Measurements from ENCODE around the gene PMEPA1. TPM values are rescaled to one million over a fixed set of nuclear protein-coding genes. Genes with fewer than 3 reads are reported as not detected.

Gene PMEPA1
- total and polyA plus RNA-seq, 3 experiments from 2014 or later, result 0.30 to 4.4 (median 3.8) TPM

DNA sequence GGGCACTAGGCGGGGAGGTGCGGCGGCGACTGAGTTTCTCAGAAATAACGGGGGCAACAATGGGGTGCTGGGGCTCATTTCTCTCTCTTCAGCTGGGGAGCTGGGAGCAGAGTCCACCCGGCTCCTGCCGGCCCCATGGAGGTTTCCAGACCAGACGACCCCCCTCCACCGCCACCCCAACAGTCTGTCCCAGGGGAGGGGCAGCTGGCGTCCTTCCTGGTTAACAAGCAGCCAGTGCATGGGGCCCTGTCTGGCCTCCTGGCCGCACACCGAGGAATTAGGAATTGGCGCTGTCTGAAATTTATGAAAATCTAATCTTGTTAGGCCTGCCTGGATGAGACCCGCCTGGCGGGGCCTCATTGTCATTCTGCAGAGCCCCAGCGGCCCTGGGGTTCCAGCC lies 42.4 kb downstream of the PMEPA1 start:
- Mint-ChIP-seq H3K27ac (no peak overlapping the region), H3K4me3 (no peak overlapping the region), H3K27me3 (peaks cover 0 to 3% of the 10 kb centered on the region in 2 donors), H3K36me3 (no peaks in the 10 kb centered on the region), H3K9me3 (no peaks in the 10 kb centered on the region), H3K4me1 (peaks cover 0 to 4% (median 0%) of the 10 kb centered on the region in 3 donors)
- DNase-seq, result no peak
- Histone ChIP-seq H3K27ac (ENCODE audit: low read depth, low read length) (no peak overlapping the region), H3K27me3 (ENCODE audit: insufficient read depth, low read length, poor library complexity, severe bottlenecking) (no peaks in the 10 kb centered on the region), H3K36me3 (ENCODE audit: insufficient read depth, low read length) (no peaks in the 10 kb centered on the region), H3K4me1 (ENCODE audit: insufficient read depth, low read length) (no peaks in the 10 kb centered on the region), H3K9me3 (ENCODE audit: low read length) (no peaks in the 10 kb centered on the region), H3K4me3 (ENCODE audit: low read length) (no peak overlapping the region)
- POLR2A ChIA-PET, result no interaction called here
- CTCF ChIA-PET, result interaction anchor here (2.6 kb wide), 1 partner anchor 14 kb away, joined by 11 read pairs; no protein-coding TSS in a partner anchor

DNA sequence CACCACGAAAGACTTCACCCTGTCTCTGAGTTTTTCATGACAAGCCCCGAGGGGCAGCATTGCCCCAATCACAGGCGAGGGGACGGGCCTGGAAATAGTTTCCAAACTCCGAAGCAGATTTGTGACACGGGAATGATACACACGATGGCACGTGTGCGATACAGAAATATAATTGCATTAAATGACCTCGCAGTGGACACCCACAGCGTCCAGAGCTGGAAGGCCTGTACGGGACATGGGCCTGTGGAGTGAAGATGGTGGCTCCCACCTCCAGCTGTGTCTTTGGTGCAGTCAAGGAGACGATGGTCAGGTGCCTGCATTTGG lies 43.0 kb downstream of the PMEPA1 start:
- H3K4me3 ChIP-seq (ENCODE audit: low read length), result no peak overlapping the region
- Mint-ChIP-seq H3K9me3 (no peaks in the 10 kb centered on the region), H3K36me3 (no peaks in the 10 kb centered on the region), H3K4me1 (peaks cover 0 to 4% (median 0%) of the 10 kb centered on the region in 3 donors), H3K27ac (no peak overlapping the region), H3K27me3 (peaks cover 0 to 2% of the 10 kb centered on the region in 2 donors), H3K4me3 (no peak overlapping the region)
- no peaks in the 10 kb centered on the region for H3K9me3 ChIP-seq (ENCODE audit: low read length)
- no peak for DNase-seq
- POLR2A ChIA-PET, result no interaction called here
- no peaks in the 10 kb centered on the region for H3K4me1 ChIP-seq (ENCODE audit: insufficient read depth, low read length)
- H3K27me3 ChIP-seq (ENCODE audit: insufficient read depth, low read length, poor library complexity, severe bottlenecking), result no peaks in the 10 kb centered on the region
- no peak overlapping the region for H3K27ac ChIP-seq (ENCODE audit: low read depth, low read length)
- H3K36me3 ChIP-seq (ENCODE audit: insufficient read depth, low read length), result no peaks in the 10 kb centered on the region
- CTCF ChIA-PET, result no interaction called here

DNA sequence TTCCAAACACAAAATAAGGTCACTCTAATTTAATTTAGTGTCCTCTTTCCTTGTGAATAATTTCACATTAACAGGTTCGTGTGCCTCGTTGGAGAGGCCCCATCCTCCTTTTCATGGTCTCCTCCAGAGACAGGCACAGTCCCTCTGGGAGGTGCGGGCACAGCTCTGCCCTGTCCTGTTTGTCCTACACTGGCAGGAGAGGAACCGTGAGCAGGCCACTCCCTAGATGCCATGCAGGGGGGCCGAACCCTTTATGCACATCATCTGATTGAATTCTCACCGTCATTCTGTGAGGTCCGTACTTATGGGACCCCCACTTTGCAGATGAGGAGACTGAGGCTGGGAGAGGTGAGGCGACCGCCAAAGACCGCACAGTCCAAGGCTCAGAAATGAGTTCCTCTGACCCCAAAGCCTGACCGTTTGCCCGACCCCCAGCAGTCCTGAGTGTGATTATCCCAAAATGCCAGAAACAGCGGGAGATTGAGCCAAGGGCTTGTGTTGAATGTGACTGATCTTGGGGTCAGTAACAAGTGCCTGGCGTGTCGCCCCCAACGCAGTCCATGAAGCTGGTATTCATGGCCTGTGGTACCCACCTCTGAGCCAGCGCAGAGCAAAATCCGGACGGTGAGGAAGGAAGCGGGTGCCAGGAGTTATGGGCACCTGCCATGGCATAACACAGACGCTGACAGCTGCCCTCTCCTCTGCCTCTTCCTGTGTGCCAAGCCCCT lies 43.5 kb downstream of the PMEPA1 start:
- Histone ChIP-seq H3K27me3 (ENCODE audit: insufficient read depth, low read length, poor library complexity, severe bottlenecking) (no peaks in the 10 kb centered on the region), H3K4me3 (ENCODE audit: low read length) (no peak overlapping the region), H3K4me1 (ENCODE audit: insufficient read depth, low read length) (no peaks in the 10 kb centered on the region), H3K27ac (ENCODE audit: low read depth, low read length) (no peak overlapping the region), H3K9me3 (ENCODE audit: low read length) (no peaks in the 10 kb centered on the region), H3K36me3 (ENCODE audit: insufficient read depth, low read length) (no peaks in the 10 kb centered on the region)
- ChIA-PET CTCF (no interaction called here), POLR2A (no interaction called here)
- no peaks in the 10 kb centered on the region for H3K9me3 Mint-ChIP-seq
- no peak overlapping the region for H3K4me3 Mint-ChIP-seq
- H3K4me1 Mint-ChIP-seq, result peaks cover 0 to 4% (median 0%) of the 10 kb centered on the region in 3 donors
- H3K27me3 Mint-ChIP-seq, result peaks cover 0 to 2% of the 10 kb centered on the region in 2 donors
- DNase-seq, result peak in 1 of 5 donors; percentile 28
- no peaks in the 10 kb centered on the region for H3K36me3 Mint-ChIP-seq
- no peak overlapping the region for H3K27ac Mint-ChIP-seq

DNA sequence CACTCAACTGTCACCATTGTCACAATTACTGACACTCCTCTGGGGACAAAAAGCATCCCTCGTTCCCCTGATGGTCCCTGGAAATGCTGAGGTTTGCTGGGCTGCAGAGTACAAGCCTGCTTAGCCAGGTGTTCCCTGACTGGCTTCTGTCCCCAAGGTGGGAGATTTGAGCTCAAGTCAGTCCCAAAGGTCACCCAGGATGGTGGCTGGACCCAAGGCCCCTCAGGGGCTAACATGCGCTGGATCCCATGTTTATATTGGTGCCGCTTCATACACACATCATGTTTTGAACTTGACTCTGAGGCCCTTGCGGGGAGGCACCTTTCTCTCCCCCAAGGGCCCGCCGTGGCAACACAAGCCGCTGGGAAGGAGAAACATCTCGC lies 44.2 kb downstream of the PMEPA1 start:
- no peak overlapping the region for H3K27ac Mint-ChIP-seq
- POLR2A ChIA-PET, result interaction anchor here (0.7 kb wide), 1 partner anchor 1314 kb away, joined by 5 read pairs; no protein-coding TSS in a partner anchor

DNA sequence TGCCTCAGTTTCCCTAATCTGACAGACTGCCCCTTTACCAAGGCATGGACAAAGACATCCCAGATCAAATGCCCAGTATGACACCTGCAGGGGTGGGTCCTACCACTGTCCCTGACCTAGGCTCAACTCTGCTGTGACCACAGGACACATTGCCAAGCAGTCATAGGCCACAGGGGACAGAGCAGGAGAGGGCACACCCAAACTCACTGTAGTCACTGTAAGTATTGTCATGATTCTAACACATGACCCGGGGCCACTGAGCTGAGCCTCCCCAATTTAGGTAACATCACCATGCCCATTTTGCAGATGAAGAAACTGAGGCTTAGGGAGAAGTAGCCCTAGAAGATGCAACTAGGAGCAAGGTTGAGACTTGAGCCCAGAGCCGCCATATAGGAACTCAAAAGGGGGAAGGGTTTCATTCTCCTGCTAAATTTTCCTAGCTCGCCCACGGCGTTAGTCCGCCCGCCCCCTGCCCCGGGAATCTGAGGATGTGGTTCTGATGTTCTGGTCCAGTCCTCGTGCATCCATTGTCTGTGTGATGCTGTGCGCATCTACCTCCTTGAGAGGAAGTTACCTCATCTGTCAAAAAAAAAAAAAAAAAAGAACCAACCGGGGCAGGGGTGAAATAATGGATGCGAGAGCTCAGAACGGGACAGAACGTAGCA lies 44.8 kb downstream of the PMEPA1 start:
- no peaks in the 10 kb centered on the region for H3K36me3 Mint-ChIP-seq
- no peaks in the 10 kb centered on the region for H3K27me3 ChIP-seq (ENCODE audit: insufficient read depth, low read length, poor library complexity, severe bottlenecking)
- H3K9me3 ChIP-seq (ENCODE audit: low read length), result no peaks in the 10 kb centered on the region
- no peaks in the 10 kb centered on the region for H3K36me3 ChIP-seq (ENCODE audit: insufficient read depth, low read length)
- peaks cover 0 to 4% of the 10 kb centered on the region in 2 donors for H3K27me3 Mint-ChIP-seq
- peaks cover 0 to 4% (median 2%) of the 10 kb centered on the region in 3 donors for H3K4me1 Mint-ChIP-seq
- no peak overlapping the region for H3K27ac ChIP-seq (ENCODE audit: low read depth, low read length)
- H3K27ac Mint-ChIP-seq, result no peak overlapping the region
- H3K4me3 Mint-ChIP-seq, result no peak overlapping the region
- POLR2A ChIA-PET, result interaction anchor here (0.7 kb wide), 1 partner anchor 1315 kb away, joined by 5 read pairs; no protein-coding TSS in a partner anchor
- CTCF ChIA-PET, result interaction anchor here (1.0 kb wide), 1 partner anchor 42 kb away, joined by 3 read pairs; no protein-coding TSS in a partner anchor
- H3K4me1 ChIP-seq (ENCODE audit: insufficient read depth, low read length), result no peaks in the 10 kb centered on the region
- H3K9me3 Mint-ChIP-seq, result no peaks in the 10 kb centered on the region
- peak in 1 of 5 donors; percentile 26 for DNase-seq
- H3K4me3 ChIP-seq (ENCODE audit: low read length), result no peak overlapping the region

More for the DNA sequence above, 44.2 kb downstream of the PMEPA1 start:
- peak in 1 of 5 donors; percentile 3 for DNase-seq
- Histone ChIP-seq H3K27ac (ENCODE audit: low read depth, low read length) (no peak overlapping the region), H3K27me3 (ENCODE audit: insufficient read depth, low read length, poor library complexity, severe bottlenecking) (no peaks in the 10 kb centered on the region), H3K4me3 (ENCODE audit: low read length) (no peak overlapping the region), H3K4me1 (ENCODE audit: insufficient read depth, low read length) (no peaks in the 10 kb centered on the region), H3K9me3 (ENCODE audit: low read length) (no peaks in the 10 kb centered on the region), H3K36me3 (ENCODE audit: insufficient read depth, low read length) (no peaks in the 10 kb centered on the region)
- H3K27me3 Mint-ChIP-seq, result peaks cover 0 to 2% of the 10 kb centered on the region in 2 donors
- H3K9me3 Mint-ChIP-seq, result no peaks in the 10 kb centered on the region
- H3K36me3 Mint-ChIP-seq, result no peaks in the 10 kb centered on the region
- H3K4me1 Mint-ChIP-seq, result peaks cover 0 to 4% (median 2%) of the 10 kb centered on the region in 3 donors
- CTCF ChIA-PET, result interaction anchor here (1.0 kb wide), 1 partner anchor 43 kb away, joined by 3 read pairs; no protein-coding TSS in a partner anchor
- no peak overlapping the region for H3K4me3 Mint-ChIP-seq

DNA sequence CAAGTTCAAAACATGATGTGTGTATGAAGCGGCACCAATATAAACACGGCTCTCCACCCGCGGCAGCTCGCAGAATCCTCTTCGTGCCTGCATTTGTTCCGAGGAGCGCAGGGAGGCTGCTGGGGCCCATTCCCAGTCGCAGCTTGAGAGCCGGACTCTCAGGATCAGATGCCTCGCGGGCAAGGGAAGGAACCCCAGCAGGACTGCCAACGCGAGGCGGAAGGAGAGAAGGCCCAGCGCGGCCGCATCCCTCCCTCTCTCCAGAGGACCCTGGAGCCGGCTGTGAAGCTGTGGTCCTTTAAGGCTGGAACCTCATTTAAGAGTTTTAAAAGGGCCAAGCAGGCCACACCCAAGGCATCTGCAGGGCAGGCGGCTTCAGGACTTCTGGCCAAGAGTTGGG lies 45.3 kb downstream of the PMEPA1 start:
- DNase-seq, result peak in 1 of 5 donors; percentile 24

DNA sequence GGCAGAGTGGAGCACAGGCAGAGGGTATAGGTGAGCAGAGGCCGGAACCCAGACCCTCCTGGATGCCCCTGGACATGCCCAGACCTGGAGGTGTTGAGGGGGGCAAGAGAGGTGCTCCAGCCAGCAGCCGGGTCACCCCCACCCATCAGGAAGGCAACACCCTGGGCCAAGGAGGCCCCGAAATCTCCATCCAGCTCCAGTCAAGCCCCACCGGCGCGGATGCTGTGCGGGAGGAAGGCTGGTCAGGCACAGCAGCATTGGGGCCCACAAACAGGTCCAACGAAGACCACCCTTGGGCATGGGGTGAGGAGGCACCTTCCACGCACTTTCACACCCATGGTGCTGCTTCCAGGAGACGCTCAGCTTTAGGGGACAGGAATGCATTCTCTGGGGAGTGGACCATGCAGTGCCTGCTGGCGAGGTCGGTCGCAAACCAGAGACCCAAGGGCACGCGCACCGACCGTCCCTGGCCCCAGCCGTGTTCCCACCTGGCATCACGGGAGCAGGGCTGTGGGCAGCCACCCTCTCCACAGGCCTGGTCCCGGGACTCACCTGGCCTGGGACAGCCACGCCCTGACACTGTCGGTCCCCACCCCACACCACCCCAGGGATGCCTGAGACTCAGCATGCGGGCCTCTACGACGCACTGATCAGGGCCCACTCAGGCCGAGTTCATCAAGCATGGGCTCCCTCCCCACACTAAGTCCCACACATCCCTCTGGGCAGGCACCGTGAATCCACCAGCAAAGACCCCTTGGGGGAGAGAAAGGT lies 45.9 kb downstream of the PMEPA1 start:
- Mint-ChIP-seq H3K36me3 (peaks cover 0 to 3% (median 0%) of the 10 kb centered on the region in 3 donors), H3K4me3 (no peak overlapping the region), H3K4me1 (peaks cover 0 to 9% (median 3%) of the 10 kb centered on the region in 3 donors), H3K27ac (no peak overlapping the region), H3K9me3 (no peaks in the 10 kb centered on the region), H3K27me3 (peaks cover 0 to 3% of the 10 kb centered on the region in 2 donors)
- Histone ChIP-seq H3K4me3 (ENCODE audit: low read length) (no peak overlapping the region), H3K36me3 (ENCODE audit: insufficient read depth, low read length) (no peaks in the 10 kb centered on the region), H3K27ac (ENCODE audit: low read depth, low read length) (no peak overlapping the region), H3K27me3 (ENCODE audit: insufficient read depth, low read length, poor library complexity, severe bottlenecking) (no peaks in the 10 kb centered on the region), H3K9me3 (ENCODE audit: low read length) (no peaks in the 10 kb centered on the region), H3K4me1 (ENCODE audit: insufficient read depth, low read length) (no peaks in the 10 kb centered on the region)
- CTCF ChIA-PET, result no interaction called here
- POLR2A ChIA-PET, result no interaction called here
- DNase-seq, result peak in 1 of 5 donors; percentile 42

More for the DNA sequence above, 45.3 kb downstream of the PMEPA1 start:
- Histone ChIP-seq H3K36me3 (ENCODE audit: insufficient read depth, low read length) (no peaks in the 10 kb centered on the region), H3K9me3 (ENCODE audit: low read length) (no peaks in the 10 kb centered on the region), H3K4me3 (ENCODE audit: low read length) (no peak overlapping the region), H3K27ac (ENCODE audit: low read depth, low read length) (no peak overlapping the region), H3K4me1 (ENCODE audit: insufficient read depth, low read length) (no peaks in the 10 kb centered on the region), H3K27me3 (ENCODE audit: insufficient read depth, low read length, poor library complexity, severe bottlenecking) (no peaks in the 10 kb centered on the region)
- no peaks in the 10 kb centered on the region for H3K36me3 Mint-ChIP-seq
- no peak overlapping the region for H3K4me3 Mint-ChIP-seq
- peaks cover 0 to 4% of the 10 kb centered on the region in 2 donors for H3K27me3 Mint-ChIP-seq
- no peak overlapping the region for H3K27ac Mint-ChIP-seq
- POLR2A ChIA-PET, result no interaction called here
- CTCF ChIA-PET, result interaction anchor here (1.0 kb wide), 1 partner anchor 42 kb away, joined by 3 read pairs; no protein-coding TSS in a partner anchor
- peaks cover 0 to 4% (median 2%) of the 10 kb centered on the region in 3 donors for H3K4me1 Mint-ChIP-seq
- H3K9me3 Mint-ChIP-seq, result no peaks in the 10 kb centered on the region

Measured in CD8-positive, alpha-beta memory T cell (primary cell).